T follicular helper cell (primary cell): ENCODE results near the gene OSBPL1A.

Source experiments
- DNase-seq: peaks from one replicate; pipeline ENCODE4 v3.0.0-alpha.2; 2020; ENCODE audit warnings: low read depth

Gene OSBPL1A

DNA sequence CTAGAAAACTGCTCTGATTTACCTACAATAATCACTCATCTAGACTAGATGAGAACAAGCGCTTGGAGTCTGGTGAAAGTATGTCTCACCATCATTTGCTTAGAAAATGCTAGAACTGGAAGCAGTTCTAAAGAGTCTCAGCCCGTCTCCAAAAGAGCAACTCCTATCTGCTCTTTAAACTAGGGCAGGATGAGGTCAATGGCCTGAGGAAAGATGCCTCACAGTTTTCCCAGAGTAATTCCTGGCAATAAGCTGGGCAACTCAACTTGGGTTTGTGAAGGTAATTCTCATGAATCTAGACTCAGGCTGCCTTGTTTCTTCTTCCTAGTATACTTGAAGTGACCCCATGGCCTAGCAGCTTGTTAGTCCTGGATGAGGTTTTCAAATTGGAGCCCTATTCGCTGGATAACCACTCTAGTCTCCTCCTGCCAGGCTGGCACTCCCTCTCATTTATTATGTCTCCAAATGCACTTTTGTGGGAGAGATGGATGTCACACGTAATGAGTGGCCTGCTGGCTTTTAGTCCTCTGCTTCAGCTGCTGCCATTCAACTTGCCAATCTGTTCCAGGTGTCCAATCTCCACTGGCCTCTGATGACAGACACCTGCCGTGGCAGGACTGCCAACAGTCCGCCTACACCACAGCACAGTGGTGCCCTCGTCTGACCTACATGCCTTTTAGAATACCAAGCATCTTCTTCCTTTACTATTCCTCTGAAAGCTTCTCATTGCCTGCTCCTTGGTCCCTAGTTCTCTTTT lies 177.9 kb downstream of the OSBPL1A start:
- DNase-seq, result no peak

DNA sequence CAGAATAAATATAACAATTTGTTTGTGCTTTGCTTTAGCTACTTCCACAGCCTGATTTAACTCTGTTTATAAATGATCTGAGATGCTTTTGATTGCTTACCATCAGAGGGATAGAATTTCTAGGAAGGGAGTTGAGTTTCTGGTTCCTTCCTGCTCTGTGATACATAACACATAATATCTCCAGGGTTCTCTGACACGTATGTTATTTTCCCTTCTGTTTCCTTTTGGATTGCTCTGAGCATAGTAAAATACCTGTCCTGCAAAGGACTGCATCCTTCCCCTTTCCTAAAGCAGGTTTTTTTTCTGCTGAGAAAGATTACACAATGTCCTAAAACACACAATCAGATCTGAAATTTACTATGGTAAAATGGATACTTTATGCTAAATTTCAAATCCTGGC lies 182.7 kb downstream of the OSBPL1A start:
- no peak for DNase-seq

DNA sequence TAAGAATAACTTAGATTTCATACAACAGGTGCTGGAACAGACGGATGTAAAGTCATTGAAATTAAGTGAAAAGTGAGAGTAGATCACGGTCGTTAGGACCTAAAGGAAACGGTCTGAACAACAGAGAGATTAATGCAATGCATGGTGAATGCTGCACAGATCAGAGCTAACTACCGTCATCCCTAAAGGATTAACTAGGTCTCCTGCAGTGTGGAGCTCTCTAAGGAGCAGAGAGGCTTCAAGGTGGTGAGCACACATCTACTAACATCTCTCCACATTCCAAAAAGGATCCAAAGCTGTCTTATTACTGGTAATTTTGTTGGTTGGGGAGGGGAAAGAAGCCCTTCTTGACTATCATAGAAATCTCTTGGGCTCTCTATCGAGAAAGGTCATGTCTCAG lies 183.5 kb downstream of the OSBPL1A start:
- no peak for DNase-seq

DNA sequence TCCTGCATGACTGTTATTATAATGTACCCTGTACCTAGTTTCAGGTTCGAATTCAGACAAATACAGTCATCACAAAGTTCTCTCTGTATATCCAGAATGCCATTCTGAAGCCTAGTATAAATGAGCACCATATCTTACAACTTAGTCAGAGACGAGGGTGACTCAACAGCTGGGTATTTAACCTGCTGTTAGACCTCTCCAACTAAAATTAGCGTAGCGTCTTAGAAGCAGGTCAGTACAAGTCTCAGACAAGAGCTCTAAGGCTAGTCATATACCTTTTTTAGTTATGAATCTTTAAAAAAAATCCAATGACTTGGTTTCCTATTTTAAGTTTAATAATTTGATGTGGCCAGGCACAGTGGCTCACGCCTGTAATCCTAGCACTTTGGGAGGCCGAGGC lies 184.7 kb downstream of the OSBPL1A start:
- no peak for DNase-seq

DNA sequence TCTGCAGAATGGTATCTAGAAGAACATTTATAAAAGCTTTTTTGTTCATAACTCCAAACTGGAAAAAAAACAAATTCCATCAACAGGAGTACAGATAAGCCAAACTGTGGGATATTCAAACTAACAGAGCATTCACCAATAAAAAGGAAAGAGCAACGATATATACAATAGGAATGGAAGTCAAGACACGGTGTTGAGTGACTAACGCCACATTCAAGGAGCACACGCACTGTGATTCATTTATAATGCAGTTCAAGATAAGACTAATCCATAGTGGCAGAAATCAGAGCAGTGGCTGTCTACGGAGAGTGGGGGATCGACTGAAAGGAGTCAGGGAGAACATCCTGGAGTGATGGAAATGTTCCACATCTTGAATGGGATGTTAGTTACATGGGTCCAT lies 188.1 kb downstream of the OSBPL1A start:
- no peak for DNase-seq

DNA sequence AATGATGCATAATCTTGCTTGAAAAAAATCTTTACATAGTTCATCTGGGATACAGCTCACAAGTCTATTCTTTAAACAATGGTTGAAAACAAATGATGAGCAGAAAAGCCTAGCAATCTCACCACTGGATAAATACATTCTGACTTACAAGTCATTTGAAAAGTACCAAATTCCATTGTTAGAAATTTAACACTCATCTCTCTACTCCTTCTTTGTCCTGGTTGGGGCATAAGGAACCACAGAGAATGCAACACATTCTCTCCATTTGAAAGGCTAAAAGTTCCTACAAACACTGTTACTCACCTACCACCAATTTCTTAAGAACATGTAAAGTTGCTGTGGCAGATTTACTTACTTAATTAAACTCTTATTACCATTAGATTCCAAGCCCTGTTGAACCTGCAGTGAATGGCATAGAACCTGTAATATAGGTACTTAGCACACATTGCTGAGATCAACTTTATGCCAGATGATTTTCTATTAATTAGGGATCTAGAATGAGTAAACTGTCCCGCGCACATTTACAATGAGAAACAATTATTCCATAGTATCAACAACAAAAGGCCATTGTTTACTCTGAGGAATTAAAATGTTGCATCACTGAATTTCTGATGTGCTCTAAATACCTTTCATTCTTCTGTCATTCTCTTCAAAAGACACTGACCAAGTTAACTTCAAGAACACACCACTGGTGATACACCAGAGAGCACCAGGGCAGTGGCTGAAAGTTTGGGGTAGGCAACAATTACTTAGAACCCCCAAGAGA lies 189.2 kb downstream of the OSBPL1A start:
- no peak for DNase-seq

DNA sequence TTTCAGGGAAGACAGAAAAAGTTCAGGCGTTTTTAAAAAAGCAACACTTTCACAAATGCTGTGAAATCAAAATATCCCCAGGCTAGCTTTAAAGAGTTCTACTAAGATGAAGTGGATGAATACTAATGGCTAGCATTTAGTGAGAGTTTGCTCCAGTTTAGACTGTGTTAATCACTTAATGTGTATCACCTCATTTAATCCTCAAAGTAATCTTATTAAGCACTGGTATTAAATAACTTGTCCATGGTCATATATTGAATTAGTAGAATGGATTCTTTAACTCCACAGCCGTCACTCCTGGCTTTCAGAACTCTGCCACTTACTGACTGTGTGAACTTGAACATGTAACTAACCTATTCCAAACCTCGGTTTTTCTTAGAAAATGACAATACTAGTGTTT lies 192.7 kb downstream of the OSBPL1A start:
- DNase-seq, result no peak

DNA sequence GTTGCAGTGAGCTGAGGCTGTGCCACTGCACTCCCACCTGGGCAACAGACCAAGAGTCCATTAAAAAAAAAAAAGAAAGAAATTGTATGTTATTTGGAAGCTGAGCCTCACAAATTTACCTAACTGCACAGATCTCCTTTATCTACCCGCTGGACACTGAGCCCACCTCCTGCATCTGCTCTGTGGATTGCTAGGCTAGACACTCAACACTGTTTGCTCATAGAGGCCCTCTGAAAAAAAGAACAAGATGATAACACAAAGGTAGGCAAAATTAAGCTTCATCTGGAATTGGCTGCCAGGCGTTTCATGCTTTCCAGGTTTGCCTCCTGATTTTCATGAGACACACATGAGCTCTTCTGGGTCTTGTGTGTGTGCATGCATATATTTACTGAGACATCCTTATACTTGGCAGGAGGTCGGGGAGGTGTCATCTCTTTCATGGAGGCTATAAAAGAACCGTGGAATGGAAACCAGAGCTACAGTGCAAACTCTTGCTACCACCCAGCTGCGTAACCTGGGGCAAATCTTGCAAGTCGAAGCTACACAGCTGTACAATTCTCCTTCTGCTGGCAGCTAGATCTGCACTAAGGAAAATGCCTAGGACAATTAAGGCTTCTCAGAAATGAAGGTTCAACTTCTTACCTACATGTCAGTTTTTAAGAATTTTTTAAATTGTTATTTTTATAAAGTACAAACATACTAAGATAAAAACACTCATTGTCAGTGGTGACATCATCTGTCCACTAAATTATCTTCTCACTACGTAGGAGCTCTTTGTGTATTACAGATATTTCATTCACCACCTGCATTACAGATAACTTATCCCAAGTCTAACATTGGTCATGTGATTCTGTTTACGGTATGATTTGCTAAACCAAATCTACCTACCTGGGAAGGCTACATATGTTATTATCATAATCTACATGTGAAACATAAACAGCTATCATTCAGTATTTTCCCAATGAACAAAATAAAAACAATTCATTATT lies 195.6 kb downstream of the OSBPL1A start:
- no peak for DNase-seq

DNA sequence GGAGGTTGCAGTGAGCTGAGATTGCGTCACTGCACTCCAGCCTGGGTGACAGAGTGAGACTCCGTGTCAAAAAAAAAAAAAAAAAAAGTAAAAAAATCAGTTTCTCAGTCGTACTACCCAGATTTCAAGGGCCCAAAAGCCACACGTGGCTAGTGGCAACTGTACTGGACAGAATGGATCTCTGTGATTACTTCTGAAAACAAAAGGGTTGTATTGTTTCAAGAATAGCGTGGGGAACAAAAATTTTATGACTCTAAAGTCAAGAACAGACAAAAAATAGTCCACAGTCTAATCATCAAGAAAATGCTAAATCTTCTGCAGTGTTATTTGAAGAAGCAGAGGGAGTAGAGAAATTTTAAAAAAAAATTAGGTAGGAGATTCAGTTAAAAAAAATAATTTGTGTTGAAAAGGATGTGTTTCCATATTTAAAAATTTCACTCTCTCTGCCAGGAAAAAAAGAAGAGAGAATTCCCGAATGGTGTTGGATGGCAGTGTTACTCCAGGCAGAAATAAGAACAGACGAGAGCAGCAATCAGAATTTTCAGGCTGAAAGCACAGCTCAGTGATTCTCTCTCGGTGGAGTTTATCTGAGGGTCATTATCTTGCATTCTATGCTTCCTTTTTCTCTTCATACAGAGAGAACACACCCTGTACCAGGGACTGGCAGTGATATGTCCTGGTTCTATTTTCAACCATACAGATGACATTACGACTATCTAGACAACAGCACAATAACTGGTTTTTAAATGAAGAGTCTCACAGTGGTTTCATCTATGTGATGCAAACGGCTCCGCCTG lies 196.9 kb downstream of the OSBPL1A start:
- no peak for DNase-seq

DNA sequence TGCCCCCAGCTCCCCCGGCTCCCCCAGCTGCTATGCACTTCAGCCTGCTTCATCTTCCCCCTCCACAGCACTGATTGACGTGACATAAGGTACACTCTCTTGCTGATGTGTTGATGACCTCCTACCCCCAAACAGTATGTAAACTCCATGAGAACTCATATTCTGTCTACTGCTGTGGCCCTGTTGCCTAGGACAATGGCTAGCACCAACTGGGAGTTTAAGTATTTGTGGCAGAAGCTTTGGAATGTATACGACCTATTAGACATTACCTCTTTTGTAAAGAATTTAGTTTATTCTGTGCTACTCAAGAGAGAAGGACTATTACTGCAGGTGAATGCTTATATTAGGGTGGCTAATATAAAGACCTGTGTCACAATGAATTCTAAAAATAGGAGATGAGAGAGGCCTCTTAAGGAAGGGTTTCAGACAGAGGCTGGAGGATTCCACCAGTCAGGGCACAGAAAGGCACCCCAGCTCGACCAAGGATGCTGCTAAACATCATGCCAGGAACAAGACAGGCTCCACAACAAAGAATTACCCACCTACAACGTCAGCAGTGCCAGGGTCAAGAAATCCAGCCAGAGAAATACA lies 198.2 kb downstream of the OSBPL1A start:
- no peak for DNase-seq

DNA sequence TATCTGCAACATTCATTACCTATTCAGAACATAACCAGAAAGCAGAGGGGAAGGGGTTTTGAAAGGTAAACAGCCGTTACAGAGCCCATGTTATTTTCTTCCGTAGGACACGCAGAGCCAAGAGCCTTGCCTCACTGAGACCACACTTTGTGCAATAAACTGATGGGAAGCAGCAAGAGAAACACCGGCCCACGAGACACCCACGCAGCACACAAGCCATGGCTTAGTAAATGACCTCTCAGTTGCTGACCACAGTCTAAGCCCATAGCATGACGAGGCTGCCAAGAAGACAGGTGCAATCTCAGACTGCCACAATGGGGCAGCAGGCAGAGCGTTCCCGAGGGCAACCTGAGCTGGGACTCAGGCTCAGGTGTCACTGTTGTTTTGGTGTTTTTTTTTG lies 199.2 kb downstream of the OSBPL1A start:
- no peak for DNase-seq

DNA sequence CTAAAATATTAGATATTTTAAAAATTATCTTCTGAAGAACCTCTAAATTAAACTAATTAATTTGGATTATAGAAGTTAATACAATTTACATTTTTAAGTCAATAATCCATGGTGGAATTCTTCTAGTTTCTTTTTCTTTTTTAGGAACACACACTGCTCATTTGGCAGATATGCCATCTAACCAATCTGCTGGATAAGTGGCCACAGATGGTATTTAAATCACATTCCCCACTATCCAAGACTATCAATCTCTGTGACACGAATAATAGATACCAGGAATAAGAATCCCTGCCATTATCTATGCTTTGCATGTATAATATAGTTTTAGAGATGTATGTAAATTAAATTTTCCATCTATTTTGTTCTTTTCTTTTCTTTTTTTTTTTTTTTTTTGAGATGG lies 200.2 kb downstream of the OSBPL1A start:
- no peak for DNase-seq

DNA sequence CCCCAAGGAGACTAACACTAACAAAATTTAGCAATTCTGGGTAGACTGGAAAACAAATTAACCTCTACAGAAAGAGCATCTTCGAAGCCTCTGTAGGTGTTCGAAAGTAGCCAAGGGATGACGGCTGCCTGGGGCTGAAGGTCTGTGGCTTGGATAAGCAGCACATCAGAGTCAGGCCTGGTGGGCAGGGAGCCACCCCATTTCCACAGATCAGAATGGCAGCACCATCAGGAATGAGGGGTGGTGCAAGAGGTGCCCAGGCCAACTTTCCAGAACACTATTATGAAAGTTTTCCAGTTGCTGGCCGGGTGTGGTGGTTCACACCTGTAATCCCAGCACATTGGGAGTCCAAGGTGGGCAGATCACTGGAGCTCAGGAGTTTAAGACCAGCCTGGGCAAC lies 200.9 kb downstream of the OSBPL1A start:
- DNase-seq, result no peak

DNA sequence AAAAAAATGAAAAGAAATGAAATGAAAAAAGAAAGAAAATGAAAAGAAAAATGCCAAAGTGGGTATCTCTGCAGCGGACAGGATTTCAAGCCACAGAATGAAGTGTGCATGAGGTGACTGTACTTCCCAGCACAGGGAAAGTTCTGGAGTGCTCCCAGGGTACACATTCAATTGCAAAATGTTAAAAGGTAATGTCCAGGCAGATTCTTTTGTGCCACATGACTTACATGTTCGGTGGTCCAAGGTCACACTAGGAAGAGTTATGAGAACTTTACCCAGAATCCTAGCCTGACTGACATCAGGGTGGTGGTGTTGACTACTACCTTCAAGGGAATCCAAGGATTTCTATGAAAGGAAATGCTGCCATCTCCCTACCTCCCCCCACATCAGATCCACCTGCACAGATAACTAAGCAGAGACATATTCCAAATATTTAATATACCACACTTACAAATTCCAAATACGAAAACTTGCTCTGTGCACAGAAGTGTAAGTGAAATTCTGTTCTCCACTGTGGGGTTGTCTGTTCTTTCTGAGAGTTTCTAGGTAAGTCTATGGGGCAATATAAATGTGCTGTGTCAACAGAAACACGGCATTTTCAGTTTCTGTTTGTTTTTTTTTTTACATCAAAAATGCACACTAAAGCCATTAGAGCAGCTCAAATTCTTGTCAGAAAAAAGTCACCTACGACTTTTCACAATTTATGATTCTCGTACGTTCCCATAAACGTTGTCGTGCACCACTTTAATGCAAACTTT lies 202.1 kb downstream of the OSBPL1A start:
- DNase-seq, result no peak

DNA sequence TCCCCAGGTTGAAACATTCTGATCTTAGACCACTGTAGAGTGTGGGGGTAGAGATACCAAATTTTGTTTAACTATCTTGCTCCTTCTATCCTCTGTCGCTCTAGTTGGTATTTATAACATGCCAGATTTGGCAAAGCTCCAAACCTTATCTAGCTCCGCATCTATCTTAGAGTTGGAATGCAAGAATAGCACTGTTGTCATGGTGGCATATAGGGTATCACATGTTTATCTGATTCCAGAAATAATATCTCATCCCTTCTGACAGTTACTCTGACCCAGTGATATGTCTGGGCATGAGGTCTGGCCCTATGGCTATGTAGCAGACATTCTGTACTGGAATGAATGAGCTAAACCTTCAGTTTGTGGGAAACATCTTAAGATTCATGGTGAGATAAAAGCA lies 207.0 kb downstream of the OSBPL1A start:
- no peak for DNase-seq

DNA sequence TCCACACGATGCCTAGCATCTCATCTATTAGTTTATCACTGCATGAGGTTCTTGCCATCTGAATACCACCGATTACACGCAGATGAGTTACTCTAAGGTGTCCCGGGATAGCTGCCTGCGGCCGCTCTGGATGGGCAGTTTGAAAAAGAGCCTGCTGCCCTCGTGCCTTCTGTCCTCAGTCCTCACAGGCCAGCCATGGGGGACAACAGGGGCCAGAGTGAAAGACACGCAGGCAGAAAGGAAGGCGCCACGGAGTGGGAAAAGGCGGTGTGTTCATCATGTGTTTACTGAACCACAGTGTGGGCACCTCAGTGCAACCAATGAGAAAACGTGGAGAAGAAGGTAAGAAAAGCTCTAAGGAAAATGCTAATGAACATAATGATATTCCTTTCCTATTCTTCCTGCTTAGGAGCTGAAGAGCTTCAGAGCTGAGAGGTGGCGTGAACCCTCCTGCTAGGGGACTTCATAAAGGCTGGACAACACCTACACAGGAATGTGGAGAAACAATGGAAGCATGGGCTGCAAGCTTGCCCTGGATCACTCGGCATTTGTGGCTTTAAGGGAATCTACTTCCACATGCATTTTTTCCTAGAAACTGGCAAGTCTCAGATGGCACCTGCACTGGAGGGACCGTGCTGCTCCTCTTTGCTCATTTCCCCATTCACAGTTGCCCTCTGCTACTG lies 207.8 kb downstream of the OSBPL1A start:
- DNase-seq, result no peak

DNA sequence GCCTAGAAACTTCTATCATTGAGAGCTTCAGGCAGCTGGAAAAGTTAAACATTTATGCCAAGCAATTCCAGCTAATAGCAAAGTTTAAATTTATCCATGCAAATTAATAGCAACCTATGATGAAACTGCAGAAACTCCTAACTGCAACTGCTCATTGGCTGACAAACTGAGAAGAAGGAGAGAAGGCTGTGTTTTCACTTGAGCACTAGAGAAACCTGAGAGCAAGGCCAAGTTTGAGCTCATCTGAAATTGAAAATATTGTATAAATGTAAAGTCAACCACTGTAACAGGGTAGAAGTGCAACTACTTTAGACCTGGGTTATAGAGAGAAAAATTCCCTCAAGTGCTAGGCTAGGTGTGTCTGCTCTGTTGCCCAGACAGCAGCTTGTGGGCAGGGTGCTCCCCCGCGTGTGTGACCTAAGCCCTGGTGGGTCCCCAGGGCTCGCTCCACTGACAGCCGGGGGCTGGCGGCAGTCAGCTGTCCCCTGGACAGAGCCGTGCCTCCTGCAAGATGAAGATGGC lies 208.6 kb downstream of the OSBPL1A start:
- DNase-seq, result no peak

DNA sequence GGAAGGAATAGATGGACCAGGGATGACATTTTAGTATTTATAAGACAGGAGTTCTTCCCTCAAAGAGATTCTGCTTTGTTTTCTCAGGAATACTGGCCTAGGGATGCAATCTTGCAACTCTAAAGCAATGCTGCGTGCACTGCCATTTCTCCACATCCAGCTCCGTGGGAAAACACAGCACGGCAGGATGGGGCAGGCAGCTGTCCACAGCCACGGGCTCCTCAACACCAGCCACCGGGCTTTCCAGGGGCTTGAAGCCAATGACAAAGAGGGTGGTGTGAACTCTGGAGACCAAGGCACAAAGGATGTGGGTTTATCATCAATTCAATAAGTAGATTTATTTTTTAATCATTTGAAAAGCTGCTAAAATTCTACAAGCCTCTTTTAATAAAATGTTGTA lies 209.5 kb downstream of the OSBPL1A start:
- no peak for DNase-seq

DNA sequence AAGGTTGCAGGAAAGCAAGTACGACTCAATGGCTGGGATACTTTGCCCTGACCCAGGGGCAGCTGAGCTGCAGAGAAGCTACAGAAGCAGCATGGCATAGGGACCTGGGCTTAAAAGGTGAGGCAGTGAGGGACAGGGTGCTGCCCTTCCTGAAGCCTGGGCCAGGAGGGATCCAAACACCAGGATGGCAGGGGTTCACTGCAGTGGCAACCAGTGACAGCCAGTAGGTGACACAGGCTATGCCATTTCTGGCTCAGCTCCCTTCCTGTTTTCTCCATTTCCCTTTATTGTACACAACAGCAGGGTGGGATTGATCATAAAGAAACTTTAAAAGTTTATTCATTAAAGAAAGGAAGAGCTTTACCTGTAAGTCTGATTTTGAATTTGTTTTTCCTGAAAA lies 209.9 kb downstream of the OSBPL1A start:
- DNase-seq, result no peak

DNA sequence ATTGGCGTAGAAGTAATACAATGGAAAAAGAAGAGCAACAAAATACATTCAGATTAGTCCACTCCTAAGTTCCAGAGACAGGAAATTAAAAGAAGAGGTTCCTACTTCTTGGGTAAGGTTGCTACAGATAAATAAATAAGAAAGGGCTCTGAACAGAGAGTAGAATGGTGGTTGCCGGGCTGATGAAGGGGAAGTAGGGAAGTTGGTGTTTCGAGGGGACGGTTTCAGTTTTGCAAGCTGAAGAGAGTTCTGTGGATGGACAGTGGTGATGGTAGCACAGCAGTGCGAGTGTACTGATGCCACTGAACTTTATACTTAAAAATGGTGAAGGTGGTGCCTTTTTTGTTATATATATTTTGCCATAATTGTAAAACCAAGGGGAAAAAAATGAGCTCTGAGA lies 210.6 kb downstream of the OSBPL1A start:
- no peak for DNase-seq
